K562 (cell line): Measurements from ENCODE around the gene ARHGAP26. TPM values are rescaled to one million over a fixed set of nuclear protein-coding genes. Genes with fewer than 3 reads are reported as not detected.

Experiments
- ATAC-seq: fragments of 200-7000 bp; cut with Tn5 transposase; 3 replicates; pipeline ENCODE4 v1.9.1; 2020; ENCODE audit warnings: moderate library complexity
- BruUV-seq: library from RNA; stranded (reverse); fragments of 400-500 nt; replicated peaks from 2 replicates; lab custom pipeline; 2021; lab: Mats Ljungman, UMichigan
- CTCF ChIA-PET: fragments of 300-600 bp; formaldehyde crosslinking; extraction: SDS; loops from one replicate; lab custom pipeline; 2021; ENCODE audit warnings: low intra/inter-chr PET ratio; lab: Yijun Ruan, JAX
- POLR2A ChIA-PET: fragments of 300-600, 350-650 bp; sonication (Branson Sonifier 250); formaldehyde crosslinking; extraction: SDS; loops from one replicate; lab custom pipeline; 2021; ENCODE audit warnings: antibody characterized with exemption, inconsistent platforms; lab: Yijun Ruan, JAX
- DNase-seq, 4 experiments: peaks; one replicate each; pipeline versions ENCODE4 v3.0.0 to v3.0.0-alpha.2; 2011 to 2018; ENCODE audit warnings: low spot score in 3 of 4, mixed read lengths in 3 of 4; ENCODE audit errors: extremely low read depth in 1 of 4
- FAIRE-seq: peaks from 2 replicates; lab custom pipeline; 2011; peaks lifted over from hg19 to GRCh38; lab: Jason Lieb, UNC
- H2AFZ ChIP-seq: 2 replicates; pipeline ENCODE4 v1.6.0; 2011; ENCODE audit warnings: low read depth, low read length, control low read depth, inconsistent platforms
- H3K27ac ChIP-seq: fragments of 200-600 bp; 3 replicates; pipeline ENCODE4 v1.8.0; 2011; ENCODE audit warnings: low read depth, mild to moderate bottlenecking, control low read depth, inconsistent platforms, low read length, moderate library complexity, mixed read lengths; ENCODE audit errors: extremely low read depth
- H3K27me3 ChIP-seq, 2 experiments: fragments of 300-600 bp in 1 of 2; 2 replicates in 1 of 2; 3 replicates in 1 of 2; pipeline versions ENCODE4 v1.6.0 to v1.8.0; 2011; ENCODE audit warnings: inconsistent platforms in 2 of 2, low read length in 2 of 2, mild to moderate bottlenecking in 1 of 2, mixed read lengths in 1 of 2, moderate library complexity in 1 of 2; ENCODE audit not compliant: control insufficient read depth in 2 of 2, insufficient read depth in 2 of 2
- H3K36me3 ChIP-seq: fragments of 300-600 bp; 3 replicates; pipeline ENCODE4 v1.8.0; 2011; ENCODE audit warnings: mild to moderate bottlenecking, low read length, inconsistent platforms; ENCODE audit not compliant: control insufficient read depth, insufficient read depth
- H3K4me1 ChIP-seq, 2 experiments: fragments of 200-600 bp in 1 of 2; replicated peaks in 1 of 2; 2 replicates in 1 of 2; 3 replicates in 1 of 2; pipeline versions ENCODE4 v1.5.1 to v1.8.0; 2011; ENCODE audit warnings: inconsistent platforms in 2 of 2, low read length in 2 of 2, mild to moderate bottlenecking in 1 of 2, mixed read lengths in 1 of 2, moderate library complexity in 1 of 2; ENCODE audit not compliant: control insufficient read depth in 2 of 2, insufficient read depth in 2 of 2
- H3K4me2 ChIP-seq: 2 replicates; pipeline ENCODE4 v1.6.1; 2011; ENCODE audit warnings: low read length, control low read depth, inconsistent platforms, mixed read lengths; ENCODE audit not compliant: insufficient read depth
- H3K4me3 ChIP-seq: fragments of 200-600 bp; sonication (generic), shearing (Covaris generic); 2 replicates; pipeline ENCODE4 v1.5.1; 2016; ENCODE audit warnings: control low read depth, inconsistent platforms
- H3K79me2 ChIP-seq: fragments of 200-600 bp; 3 replicates; pipeline ENCODE4 v1.8.0; 2011; ENCODE audit warnings: low read length, inconsistent platforms; ENCODE audit not compliant: control insufficient read depth, insufficient read depth
- H3K9ac ChIP-seq, 2 experiments: 2 replicates each; pipeline versions ENCODE4 v1.6.0 to v1.6.1; 2011; ENCODE audit warnings: low read depth in 2 of 2, low read length in 2 of 2, control low read depth in 1 of 2, inconsistent platforms in 1 of 2, mild to moderate bottlenecking in 1 of 2, mixed read lengths in 1 of 2; ENCODE audit not compliant: insufficient read depth in 1 of 2
- H3K9me1 ChIP-seq: one replicate; pipeline ENCODE4 v1.6.0; 2011; ENCODE audit warnings: inconsistent platforms, mild to moderate bottlenecking, low read length, moderate library complexity; ENCODE audit not compliant: control insufficient read depth, insufficient read depth
- H3K9me3 ChIP-seq: replicated peaks from 2 replicates; pipeline ENCODE4 v1.5.1; 2011; ENCODE audit warnings: low read depth, low read length, inconsistent platforms; ENCODE audit not compliant: control insufficient read depth, insufficient read depth
- H4K20me1 ChIP-seq: replicated peaks from 2 replicates; pipeline ENCODE4 v1.6.1; 2011; ENCODE audit warnings: low read length, inconsistent platforms, mixed read lengths; ENCODE audit not compliant: control insufficient read depth, insufficient read depth
- ARNT ChIP-seq, 2 experiments: fragments of 450-650 bp; IDR thresholded peaks; 2 replicates each; pipeline ENCODE4 v1.6.1; 2016; ENCODE audit warnings: mild to moderate bottlenecking in 1 of 2
- CREM ChIP-seq: IDR thresholded peaks from 2 replicates; pipeline ENCODE4 v1.6.1; 2014; ENCODE audit warnings: antibody characterized with exemption, low read depth
- ELK3 ChIP-seq: fragments of 450-650 bp; formaldehyde crosslinking; IDR thresholded peaks from 2 replicates; pipeline ENCODE4 v1.4.0; 2020; ENCODE audit warnings: mild to moderate bottlenecking
- HNRNPUL1 ChIP-seq: fragments of 200-400 bp; formaldehyde crosslinking; IDR thresholded peaks from 2 replicates; pipeline ENCODE4 v1.6.1; 2017; ENCODE audit warnings: low read length
- ILF3 ChIP-seq: fragments of 450-650 bp; IDR thresholded peaks from 2 replicates; pipeline ENCODE4 v1.6.1; 2018; ENCODE audit warnings: antibody characterized with exemption, mild to moderate bottlenecking, moderate library complexity, borderline replicate concordance
- KDM5B ChIP-seq: fragments of 200-600 bp; sonication (generic); IDR thresholded peaks from 2 replicates; pipeline ENCODE4 v1.6.1; 2012; ENCODE audit warnings: low read depth, mild to moderate bottlenecking, moderate library complexity, low read length, control low read depth, inconsistent platforms; ENCODE audit not compliant: insufficient replicate concordance
- MAFF ChIP-seq: IDR thresholded peaks from 2 replicates; pipeline ENCODE4 v1.6.1; 2012; ENCODE audit warnings: low read length, improper control_type of control experiment
- MEF2A ChIP-seq: IDR thresholded peaks from 2 replicates; pipeline ENCODE4 v1.6.1; 2011; ENCODE audit warnings: low read depth, mild to moderate bottlenecking, low read length, moderate library complexity; ENCODE audit not compliant: control insufficient read depth
- NEUROD1 ChIP-seq: fragments of 150-350 bp; IDR thresholded peaks from 2 replicates; pipeline ENCODE4 v1.6.1; 2014; ENCODE audit warnings: borderline replicate concordance, low read length, low read depth; ENCODE audit not compliant: partially characterized antibody
- SNIP1 ChIP-seq: fragments of 450-650 bp; IDR thresholded peaks from 2 replicates; pipeline ENCODE4 v1.7.1; 2017; ENCODE audit warnings: low read depth, mild to moderate bottlenecking
- SRSF9 ChIP-seq: fragments of 200-400 bp; formaldehyde crosslinking; IDR thresholded peaks from 2 replicates; pipeline ENCODE4 v1.6.1; 2017; ENCODE audit warnings: low read depth, low read length, borderline replicate concordance
- ZC3H8 ChIP-seq: fragments of 450-650 bp; IDR thresholded peaks from 2 replicates; pipeline ENCODE4 v1.6.1; 2017
- ZKSCAN3 ChIP-seq: fragments of 250-450 bp; sonication (Bioruptor Pico); IDR thresholded peaks from 2 replicates; pipeline ENCODE4 v1.4.0; 2020
- WGBS: fragments of 100-300 bp; shearing (Covaris generic); methylation state at CpG from one replicate; pipeline ENCODE4 v1.1.6; 2016; ENCODE audit warnings: low coverage, mixed read lengths; ENCODE audit not compliant: insufficient coverage; ENCODE audit errors: missing lambda C conversion rate; 5-methylcytosine and 5-hydroxymethylcytosine counted together
- in situ Hi-C: fragments of 300-500 bp; cut with MboI; formaldehyde crosslinking; loops from 4 replicates; pipeline ENCODE4 v1.15.0; 2018; ENCODE audit warnings: inconsistent platforms, mixed read lengths
- intact Hi-C: fragments of 100-400 bp; cut with micrococcal nuclease; formaldehyde crosslinking; loops from 2 replicates; pipeline ENCODE4 v1.14.2; 2022
- polyA plus RNA-seq, 8 experiments: library from polyadenylated mRNA; depleted of rRNA in 4 of 8; stranded (reverse) in 5 of 8; unstranded in 3 of 8; fragments of >200 nt; fragmentation: Nextera tagmentation in 2 of 8; fragmentation: Illumina TruSeq in 1 of 8; extraction: Ambion mirVana in 2 of 8; extraction: Trizol in 1 of 8; gene quantifications; 2 replicates each; pipeline versions ENCODE4 v1.2.1 to v1.2.3, GENCODE V29; 2011 to 2014; ENCODE audit warnings: inconsistent platforms in 1 of 8, missing spikeins in 1 of 8
- total RNA-seq, 7 experiments: library from RNA; depleted of rRNA in 6 of 7; stranded (reverse); fragments of >200 nt in 6 of 7; fragmentation: Illumina TruSeq in 2 of 7; extraction: Trizol in 2 of 7; gene quantifications; 2 replicates each; pipeline versions ENCODE4 v1.2.1 to v1.2.3, GENCODE V29; 2011 to 2021; ENCODE audit warnings: low replicate concordance in 1 of 7
- TF ChIP-seq, protein P1 (sequence below): fragments of 250-450 bp; sonication (Bioruptor Pico); IDR thresholded peaks from 2 replicates; pipeline ENCODE4 v1.5.1; 2021; ENCODE audit warnings: mild to moderate bottlenecking

ARHGAP26 gene
- total and polyA plus RNA-seq, 9 of the 15 experiments (the other 6 are each of a cell fraction or from before 2014, with no cell fraction given) = 0.13 to 1.1 (median 0.55) TPM

GRCh38 chr5:143139585-143139984, 369.4 kb downstream of the ARHGAP26 start:
- no TSS peak for BruUV-seq
- TF ChIP-seq, protein P1, sequence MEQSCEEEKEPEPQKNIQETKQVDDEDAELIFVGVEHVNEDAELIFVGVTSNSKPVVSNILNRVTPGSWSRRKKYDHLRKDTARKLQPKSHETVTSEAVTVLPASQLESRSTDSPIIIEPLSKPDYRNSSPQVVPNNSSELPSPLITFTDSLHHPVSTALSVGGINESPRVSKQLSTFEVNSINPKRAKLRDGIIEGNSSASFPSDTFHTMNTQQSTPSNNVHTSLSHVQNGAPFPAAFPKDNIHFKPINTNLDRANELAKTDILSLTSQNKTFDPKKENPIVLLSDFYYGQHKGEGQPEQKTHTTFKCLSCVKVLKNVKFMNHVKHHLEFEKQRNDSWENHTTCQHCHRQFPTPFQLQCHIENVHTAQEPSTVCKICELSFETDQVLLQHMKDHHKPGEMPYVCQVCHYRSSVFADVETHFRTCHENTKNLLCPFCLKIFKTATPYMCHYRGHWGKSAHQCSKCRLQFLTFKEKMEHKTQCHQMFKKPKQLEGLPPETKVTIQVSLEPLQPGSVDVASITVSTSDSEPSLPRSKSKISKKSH (CRISPR knock-in tag) = no peak
- CTCF ChIA-PET = no interaction called here

DNA sequence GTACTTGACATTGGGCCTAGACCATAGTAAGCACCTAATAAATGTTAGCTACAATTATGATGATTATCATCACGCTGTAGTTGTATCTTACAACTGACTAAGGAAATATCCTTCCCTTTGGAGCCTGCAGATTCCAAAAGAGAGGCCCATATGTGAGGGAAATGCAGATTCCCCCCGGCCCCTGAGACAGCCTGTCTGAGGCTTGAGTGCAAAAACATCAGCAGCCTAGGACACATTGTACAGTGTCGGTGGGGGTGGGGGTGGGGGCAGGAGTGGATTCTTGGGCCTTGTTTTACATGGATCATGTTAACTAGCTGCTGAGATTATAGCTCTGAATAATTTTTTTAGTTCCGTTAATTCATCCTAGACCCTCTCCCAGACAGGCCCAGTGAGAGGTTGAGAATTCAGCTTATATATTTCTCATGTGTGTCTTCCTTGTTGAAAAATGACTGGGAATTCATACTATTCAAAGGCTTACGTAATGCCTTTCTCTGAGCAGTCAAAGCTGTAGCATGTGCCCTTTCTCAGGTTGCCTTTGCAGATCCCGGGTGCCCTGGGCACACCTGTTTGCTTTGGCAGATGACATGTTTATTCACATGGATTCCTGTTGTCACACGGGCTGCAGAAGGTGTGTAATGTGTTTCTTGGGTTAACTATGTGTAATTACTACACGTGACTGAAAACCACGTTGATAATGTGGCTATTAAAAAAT, 370.5 kb downstream of the ARHGAP26 start:
- no peaks in the 10 kb centered on the region for H3K27me3 ChIP-seq
- no peak for DNase-seq
- no TSS peak for BruUV-seq
- no peaks in the 10 kb centered on the region for H3K79me2 ChIP-seq
- no peak overlapping the region for H3K27ac ChIP-seq
- no peak overlapping the region for H3K9ac ChIP-seq
- no peak overlapping the region for H3K4me2 ChIP-seq
- H3K4me3 ChIP-seq = no peak overlapping the region
- WGBS = 44% methylated on average over 9 of the region's 9 CpGs
- intact Hi-C loops (no loop called here), in situ Hi-C loops (no loop called here)
- no peaks in the 10 kb centered on the region for H3K36me3 ChIP-seq
- no peak for FAIRE-seq
- no peaks in the 10 kb centered on the region for H3K9me3 ChIP-seq
- H4K20me1 ChIP-seq = no peaks in the 10 kb centered on the region
- ChIA-PET CTCF (no interaction called here), POLR2A (no interaction called here)
- ATAC-seq = no peak
- H3K4me1 ChIP-seq = peaks cover 0 to 19% of the 10 kb centered on the region in 2 experiments; a peak in 3 of 5 replicates
- no peak overlapping the region for H2AFZ ChIP-seq
- H3K9me1 ChIP-seq = no peaks in the 10 kb centered on the region
- TF ChIP-seq ZKSCAN3 (CRISPR knock-in tag) (no peak), ARNT (IDR thresholded peaks at IDR 0.05) (no peak), CREM (no peak), ILF3 (no peak), SRSF9 (no peak), MAFF (no peak), SNIP1 (no peak), HNRNPUL1 (no peak), KDM5B (no peak), ZC3H8 (no peak), MEF2A (no peak), NEUROD1 (no peak), ELK3 (CRISPR knock-in tag) (no peak)

More at GRCh38 chr5:143139585-143139984, 369.4 kb downstream of the ARHGAP26 start:
- H3K79me2 ChIP-seq = no peaks in the 10 kb centered on the region
- ATAC-seq (no peak), FAIRE-seq (no peak), DNase-seq (no peak)
- peak overlapping the region; percentile 44 for H2AFZ ChIP-seq
- intact Hi-C loops = no loop called here
- no peaks in the 10 kb centered on the region for H3K27me3 ChIP-seq
- H3K4me3 ChIP-seq = no peak overlapping the region
- in situ Hi-C loops = no loop called here
- no peak overlapping the region for H3K9ac ChIP-seq
- no peaks in the 10 kb centered on the region for H3K36me3 ChIP-seq
- H3K27ac ChIP-seq = no peak overlapping the region
- no peaks in the 10 kb centered on the region for H3K9me3 ChIP-seq
- no peaks in the 10 kb centered on the region for H3K9me1 ChIP-seq
- peaks cover 0 to 19% of the 10 kb centered on the region in 2 experiments; a peak in 3 of 5 replicates for H3K4me1 ChIP-seq
- 60% methylated on average over 9 of the region's 9 CpGs for WGBS
- no peak overlapping the region for H3K4me2 ChIP-seq
- POLR2A ChIA-PET = no interaction called here
- no peaks in the 10 kb centered on the region for H4K20me1 ChIP-seq
